Measurements from ENCODE around the gene ESAM. TPM values are rescaled to one million over a fixed set of nuclear protein-coding genes. Genes with fewer than 3 reads are reported as not detected.

Gene ESAM, protein sequence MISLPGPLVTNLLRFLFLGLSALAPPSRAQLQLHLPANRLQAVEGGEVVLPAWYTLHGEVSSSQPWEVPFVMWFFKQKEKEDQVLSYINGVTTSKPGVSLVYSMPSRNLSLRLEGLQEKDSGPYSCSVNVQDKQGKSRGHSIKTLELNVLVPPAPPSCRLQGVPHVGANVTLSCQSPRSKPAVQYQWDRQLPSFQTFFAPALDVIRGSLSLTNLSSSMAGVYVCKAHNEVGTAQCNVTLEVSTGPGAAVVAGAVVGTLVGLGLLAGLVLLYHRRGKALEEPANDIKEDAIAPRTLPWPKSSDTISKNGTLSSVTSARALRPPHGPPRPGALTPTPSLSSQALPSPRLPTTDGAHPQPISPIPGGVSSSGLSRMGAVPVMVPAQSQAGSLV
- total RNA-seq (2022; extraction: Qiagen RNA extraction): 10.4 to 14.2 TPM (median 13.1 TPM) in 5 replicates

DNA sequence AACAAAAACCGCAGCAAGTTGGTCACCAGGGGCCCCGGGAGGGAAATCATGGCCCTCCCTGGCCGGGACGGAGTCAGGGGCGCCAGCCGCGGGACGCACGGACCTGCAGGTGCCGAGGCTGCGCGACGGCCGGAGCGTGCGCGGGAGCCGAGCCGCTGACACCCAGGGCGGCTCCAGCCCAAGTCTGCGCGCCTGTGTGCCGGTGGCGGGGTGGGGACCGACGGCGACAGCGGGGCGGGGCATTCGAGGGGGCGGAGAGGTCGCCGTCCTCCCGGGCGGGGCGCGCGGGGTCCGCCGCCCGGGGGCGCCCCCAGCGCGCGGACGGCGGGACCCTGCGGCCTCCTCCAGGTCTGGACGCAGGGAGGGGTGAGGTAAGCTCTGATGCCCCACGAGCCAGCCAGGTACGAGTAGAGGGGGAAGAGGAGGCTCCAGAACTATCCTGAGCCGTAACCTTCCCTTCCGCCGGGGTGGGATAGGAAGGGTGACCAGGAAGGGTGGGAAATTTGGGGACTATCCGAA, at the start of gene ESAM:
Gene ESAM (minus strand): TSS at position 186 of the 519 bp plus-strand sequence. CDS start 136 bp downstream, at position 50.

DNA sequence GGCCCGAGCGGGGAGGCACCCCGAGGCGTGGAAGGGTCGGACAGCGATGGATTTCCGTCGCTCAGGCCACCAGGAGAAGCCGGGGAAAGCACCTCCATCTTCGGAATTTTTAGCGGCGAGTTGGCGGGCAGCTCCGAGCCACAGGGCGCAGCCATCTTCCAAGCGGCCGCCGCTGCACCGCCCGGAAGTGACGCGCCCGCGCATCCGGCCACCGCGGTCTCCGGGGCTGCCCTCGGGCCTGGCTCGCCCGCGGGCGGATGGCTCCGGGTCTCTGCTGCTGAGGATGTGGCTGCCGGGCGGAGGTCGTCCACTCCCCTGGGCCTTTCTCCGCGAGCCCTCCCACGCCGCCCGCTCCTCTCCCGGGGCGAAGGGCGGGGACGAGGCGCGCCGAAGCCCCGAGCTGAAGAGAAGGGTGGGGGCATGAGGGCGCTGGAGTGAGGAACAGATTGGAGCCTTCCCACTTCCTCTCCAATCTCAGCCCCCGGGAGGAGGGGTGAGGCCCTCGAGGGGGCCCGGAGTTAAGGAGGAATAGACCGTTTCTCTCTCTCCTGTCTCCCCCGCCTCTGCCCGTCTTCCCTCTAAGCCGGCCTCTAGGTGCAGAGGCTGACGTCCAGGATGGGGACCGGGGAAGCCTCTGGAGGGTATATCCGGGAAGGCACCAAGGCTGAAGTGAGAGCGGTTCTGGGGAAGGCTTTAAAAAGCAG, 38.3 kb upstream of the ESAM start, which contains the start of gene MSANTD2:
Gene MSANTD2 (minus strand): TSS at position 181 of the 704 bp plus-strand sequence. CDS start 26 bp downstream, at position 155.

DNA sequence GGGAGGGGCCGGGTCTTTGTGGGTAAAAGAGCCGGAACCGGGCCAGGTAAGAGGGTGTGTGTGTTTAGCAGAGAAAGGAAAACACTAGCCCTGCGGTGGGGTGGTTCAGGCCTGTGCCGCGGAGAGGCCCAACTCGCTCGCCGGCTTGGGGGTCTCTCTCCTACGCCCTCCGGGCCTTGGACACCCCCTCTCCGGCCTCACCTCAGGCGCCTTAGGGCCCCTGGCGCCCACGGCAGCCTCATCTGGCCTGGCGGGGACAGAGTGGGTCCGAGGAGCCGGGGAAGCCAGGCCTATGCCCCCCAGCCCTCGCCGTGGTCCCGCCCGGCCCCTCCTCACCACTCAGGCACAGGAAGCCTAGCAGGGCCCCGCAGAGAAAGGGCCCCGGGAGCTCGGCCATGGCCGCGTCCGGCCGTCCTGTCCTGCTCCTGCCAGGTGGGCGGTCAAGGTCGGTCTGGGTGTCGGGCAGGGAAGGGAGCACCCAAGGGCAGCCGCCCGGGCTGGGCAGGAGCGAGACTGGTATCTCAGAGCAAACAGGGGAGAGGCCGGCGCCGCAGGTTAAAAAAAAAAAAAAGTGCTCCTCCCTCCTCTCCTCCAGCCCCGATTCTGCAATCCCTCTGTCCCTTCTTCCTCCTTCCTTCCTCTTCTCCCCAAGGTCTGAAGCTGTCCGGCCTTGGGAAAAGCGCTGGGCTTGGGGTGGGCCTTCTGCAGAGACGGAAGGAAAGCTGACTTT, 10.2 kb downstream of the ESAM start, which contains the start of gene VSIG2:
Gene VSIG2 (minus strand): TSS at position 515 of the 730 bp plus-strand sequence. CDS start 118 bp downstream, at position 397.

DNA sequence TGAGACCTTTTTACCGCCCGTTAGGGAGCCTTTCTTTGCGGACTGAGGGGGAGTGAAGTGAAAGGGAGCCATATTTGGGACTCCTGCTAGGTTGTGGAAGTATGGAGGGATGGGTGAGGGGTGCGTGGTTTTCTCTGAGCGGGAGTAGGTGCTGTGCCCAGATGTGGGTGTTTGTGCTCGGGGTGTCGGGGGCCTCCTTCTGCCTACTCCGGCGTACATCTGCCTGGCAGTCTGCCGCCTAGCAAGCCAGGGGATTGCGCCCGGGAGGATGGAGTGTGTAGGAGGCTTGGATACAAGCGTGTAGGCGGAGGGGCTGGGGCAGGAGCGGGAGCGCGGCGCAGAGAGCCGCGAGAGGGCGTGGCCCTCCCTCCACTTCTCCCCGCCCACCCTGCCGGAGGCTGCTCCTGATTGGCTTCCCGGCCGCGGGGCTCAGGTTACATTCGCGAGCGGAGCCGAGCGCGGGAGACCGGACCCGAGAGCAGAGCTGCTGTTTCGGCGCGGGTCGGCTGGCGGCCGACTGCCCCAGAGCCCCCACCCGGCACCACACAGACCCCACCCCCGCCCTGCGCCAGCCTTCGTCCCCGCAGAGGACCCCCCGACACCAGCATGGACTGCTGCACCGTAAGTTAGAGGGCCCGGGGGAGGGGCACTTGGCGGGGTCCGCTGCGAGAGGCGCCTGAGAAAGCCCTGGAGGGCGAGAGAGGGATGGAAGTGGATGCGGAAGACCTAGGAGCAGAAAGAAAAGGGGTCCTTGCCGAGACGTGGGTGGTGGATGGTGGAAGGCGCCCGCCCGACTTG, 22.4 kb downstream of the ESAM start, which contains the start of gene NRGN:
Gene NRGN (plus strand): TSS at position 464 of the 798 bp plus-strand sequence. CDS start 143 bp downstream, at position 607.

Other genes starting within 250 kb of the ESAM start
- gene OR8B12, start 218.6 kb downstream of the ESAM start, total RNA-seq (2022; extraction: Qiagen RNA extraction): not detected in 5 replicates
- gene OR8A1, start 192.3 kb downstream of the ESAM start, total RNA-seq (2022; extraction: Qiagen RNA extraction): not detected in 5 replicates
- not detected in 5 replicates for gene PANX3, start 150.9 kb downstream of the ESAM start, total RNA-seq (2022; extraction: Qiagen RNA extraction)
- gene TBRG1, start 139.4 kb downstream of the ESAM start, total RNA-seq (2022; extraction: Qiagen RNA extraction): 16.0 to 17.5 TPM (median 16.3 TPM) in 5 replicates
- 14.3 to 15.8 TPM (median 15.0 TPM) in 5 replicates for gene SIAE, start 88.6 kb downstream of the ESAM start, total RNA-seq (2022; extraction: Qiagen RNA extraction)
- 16.2 to 24.4 TPM (median 18.4 TPM) in 5 replicates for gene SPA17, start 88.4 kb downstream of the ESAM start, total RNA-seq (2022; extraction: Qiagen RNA extraction)
- gene NRGN, start 22.3 kb downstream of the ESAM start, total RNA-seq (2022; extraction: Qiagen RNA extraction): 6.0 to 13.6 TPM (median 10.2 TPM) in 5 replicates
- gene VSIG2, start 10.0 kb downstream of the ESAM start, total RNA-seq (2022; extraction: Qiagen RNA extraction): not detected in 5 replicates
- 5.4 to 6.1 TPM (median 5.7 TPM) in 5 replicates for gene MSANTD2, start 38.1 kb upstream of the ESAM start, total RNA-seq (2022; extraction: Qiagen RNA extraction)
- 2.0 to 3.8 TPM (median 2.9 TPM) in 5 replicates for gene ROBO3, start 103.1 kb upstream of the ESAM start, total RNA-seq (2022; extraction: Qiagen RNA extraction)
- gene ROBO4, start 135.6 kb upstream of the ESAM start, total RNA-seq (2022; extraction: Qiagen RNA extraction): not detected in 5 replicates
- not detected in 5 replicates for gene HEPN1, start 157.0 kb upstream of the ESAM start, total RNA-seq (2022; extraction: Qiagen RNA extraction)
- not detected in 5 replicates for gene HEPACAM, start 173.8 kb upstream of the ESAM start, total RNA-seq (2022; extraction: Qiagen RNA extraction)
- gene CCDC15, start 191.9 kb upstream of the ESAM start, total RNA-seq (2022; extraction: Qiagen RNA extraction): 0.36 to 0.67 TPM (median 0.48 TPM) in 5 replicates